ENCODE measurements around the gene MKLN1. TPM values are rescaled to one million over a fixed set of nuclear protein-coding genes. Genes with fewer than 3 reads are reported as not detected.

MKLN1 gene
- total and polyA plus RNA-seq, 2 of the 13 experiments (the other 11 are each of a cell fraction or from before 2014, with no cell fraction given): 33.6 to 43.5 TPM

DNA sequence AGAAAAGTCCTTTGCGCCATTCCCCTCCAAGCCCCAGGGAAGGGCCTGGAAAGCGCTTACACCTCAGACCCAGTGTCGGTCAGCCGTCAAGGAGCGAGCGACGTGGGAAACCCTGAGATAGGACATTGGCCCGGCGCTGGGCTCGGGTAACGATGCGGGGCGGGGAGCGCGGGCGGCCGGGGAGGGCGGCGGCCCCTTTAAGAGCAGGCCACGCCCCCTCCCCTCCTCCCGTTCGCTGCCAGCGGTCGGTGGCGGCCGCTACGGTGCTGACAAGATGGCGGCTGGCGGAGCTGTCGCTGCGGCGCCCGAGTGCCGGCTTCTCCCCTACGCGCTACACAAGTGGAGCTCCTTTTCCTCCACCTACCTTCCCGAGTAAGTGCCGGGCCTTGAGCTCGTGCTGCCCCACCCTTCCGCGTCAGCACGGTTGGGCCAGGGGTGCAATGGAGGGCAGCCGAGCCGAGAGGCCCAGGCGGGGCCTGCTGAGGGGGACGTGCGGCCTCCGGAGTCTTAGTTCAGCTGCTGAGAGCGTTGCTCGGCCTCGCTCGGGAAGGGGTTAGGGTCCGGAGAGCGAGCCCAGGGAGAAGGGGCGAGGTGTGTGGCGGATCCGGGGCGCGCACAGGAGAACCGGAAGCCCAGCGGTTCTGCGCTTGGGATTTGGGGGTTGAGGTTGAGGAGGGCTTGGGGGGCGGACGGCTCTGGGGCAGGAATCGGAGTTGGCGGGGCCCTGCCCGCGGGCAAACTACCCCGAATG, at the start of gene MKLN1 (continued):
- TF ChIP-seq, protein P1, sequence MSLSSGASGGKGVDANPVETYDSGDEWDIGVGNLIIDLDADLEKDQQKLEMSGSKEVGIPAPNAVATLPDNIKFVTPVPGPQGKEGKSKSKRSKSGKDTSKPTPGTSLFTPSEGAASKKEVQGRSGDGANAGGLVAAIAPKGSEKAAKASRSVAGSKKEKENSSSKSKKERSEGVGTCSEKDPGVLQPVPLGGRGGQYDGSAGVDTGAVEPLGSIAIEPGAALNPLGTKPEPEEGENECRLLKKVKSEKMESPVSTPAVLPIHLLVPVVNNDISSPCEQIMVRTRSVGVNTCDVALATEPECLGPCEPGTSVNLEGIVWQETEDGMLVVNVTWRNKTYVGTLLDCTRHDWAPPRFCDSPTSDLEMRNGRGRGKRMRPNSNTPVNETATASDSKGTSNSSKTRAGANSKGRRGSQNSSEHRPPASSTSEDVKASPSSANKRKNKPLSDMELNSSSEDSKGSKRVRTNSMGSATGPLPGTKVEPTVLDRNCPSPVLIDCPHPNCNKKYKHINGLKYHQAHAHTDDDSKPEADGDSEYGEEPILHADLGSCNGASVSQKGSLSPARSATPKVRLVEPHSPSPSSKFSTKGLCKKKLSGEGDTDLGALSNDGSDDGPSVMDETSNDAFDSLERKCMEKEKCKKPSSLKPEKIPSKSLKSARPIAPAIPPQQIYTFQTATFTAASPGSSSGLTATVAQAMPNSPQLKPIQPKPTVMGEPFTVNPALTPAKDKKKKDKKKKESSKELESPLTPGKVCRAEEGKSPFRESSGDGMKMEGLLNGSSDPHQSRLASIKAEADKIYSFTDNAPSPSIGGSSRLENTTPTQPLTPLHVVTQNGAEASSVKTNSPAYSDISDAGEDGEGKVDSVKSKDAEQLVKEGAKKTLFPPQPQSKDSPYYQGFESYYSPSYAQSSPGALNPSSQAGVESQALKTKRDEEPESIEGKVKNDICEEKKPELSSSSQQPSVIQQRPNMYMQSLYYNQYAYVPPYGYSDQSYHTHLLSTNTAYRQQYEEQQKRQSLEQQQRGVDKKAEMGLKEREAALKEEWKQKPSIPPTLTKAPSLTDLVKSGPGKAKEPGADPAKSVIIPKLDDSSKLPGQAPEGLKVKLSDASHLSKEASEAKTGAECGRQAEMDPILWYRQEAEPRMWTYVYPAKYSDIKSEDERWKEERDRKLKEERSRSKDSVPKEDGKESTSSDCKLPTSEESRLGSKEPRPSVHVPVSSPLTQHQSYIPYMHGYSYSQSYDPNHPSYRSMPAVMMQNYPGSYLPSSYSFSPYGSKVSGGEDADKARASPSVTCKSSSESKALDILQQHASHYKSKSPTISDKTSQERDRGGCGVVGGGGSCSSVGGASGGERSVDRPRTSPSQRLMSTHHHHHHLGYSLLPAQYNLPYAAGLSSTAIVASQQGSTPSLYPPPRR (CRISPR knock-in tag; IDR thresholded peaks at IDR 0.05; ENCODE audit: borderline replicate concordance): no peak
- TF ChIP-seq RELA (CRISPR knock-in tag; IDR thresholded peaks at IDR 0.05): no peak
- no peak for TF ChIP-seq NFIB (CRISPR knock-in tag; IDR thresholded peaks at IDR 0.05; ENCODE audit: borderline replicate concordance)
- peak; percentile 47; the same call in 1 of the 2 replicates for TF ChIP-seq ERF (CRISPR knock-in tag; IDR thresholded peaks at IDR 0.05)
- peak; percentile 59 for TF ChIP-seq ZMYM4 (CRISPR knock-in tag; IDR thresholded peaks at IDR 0.05)
- no peak for TF ChIP-seq ZNF282 (IDR thresholded peaks at IDR 0.05; ENCODE audit: partially characterized antibody)
- TF ChIP-seq ZNF713 (CRISPR knock-in tag; IDR thresholded peaks at IDR 0.05): no peak
- TF ChIP-seq ZNF780A (CRISPR knock-in tag; IDR thresholded peaks at IDR 0.05): no peak
- TF ChIP-seq ZNF652 (CRISPR knock-in tag; IDR thresholded peaks at IDR 0.05; ENCODE audit: borderline replicate concordance, low read depth): no peak
- no peak for TF ChIP-seq RORA (CRISPR knock-in tag; IDR thresholded peaks at IDR 0.05)
- TF ChIP-seq ZNF589 (CRISPR knock-in tag; conservative IDR thresholded peaks at IDR 0.05): peak; percentile 91; the same call in 1 of the 2 replicates
- TF ChIP-seq HNF1B (CRISPR knock-in tag; IDR thresholded peaks at IDR 0.05): peak; percentile 71
- TF ChIP-seq ZNF839 (CRISPR knock-in tag; IDR thresholded peaks at IDR 0.05; ENCODE audit: borderline replicate concordance): no peak
- no peak for TF ChIP-seq ZNF432 (CRISPR knock-in tag; IDR thresholded peaks at IDR 0.05; ENCODE audit: borderline replicate concordance)
- no peak for TF ChIP-seq NCOR1 (IDR thresholded peaks at IDR 0.05; ENCODE audit: borderline replicate concordance, low read length)
- TF ChIP-seq SP4 (CRISPR knock-in tag; IDR thresholded peaks at IDR 0.05): peak; percentile 81
- TF ChIP-seq, protein P2, sequence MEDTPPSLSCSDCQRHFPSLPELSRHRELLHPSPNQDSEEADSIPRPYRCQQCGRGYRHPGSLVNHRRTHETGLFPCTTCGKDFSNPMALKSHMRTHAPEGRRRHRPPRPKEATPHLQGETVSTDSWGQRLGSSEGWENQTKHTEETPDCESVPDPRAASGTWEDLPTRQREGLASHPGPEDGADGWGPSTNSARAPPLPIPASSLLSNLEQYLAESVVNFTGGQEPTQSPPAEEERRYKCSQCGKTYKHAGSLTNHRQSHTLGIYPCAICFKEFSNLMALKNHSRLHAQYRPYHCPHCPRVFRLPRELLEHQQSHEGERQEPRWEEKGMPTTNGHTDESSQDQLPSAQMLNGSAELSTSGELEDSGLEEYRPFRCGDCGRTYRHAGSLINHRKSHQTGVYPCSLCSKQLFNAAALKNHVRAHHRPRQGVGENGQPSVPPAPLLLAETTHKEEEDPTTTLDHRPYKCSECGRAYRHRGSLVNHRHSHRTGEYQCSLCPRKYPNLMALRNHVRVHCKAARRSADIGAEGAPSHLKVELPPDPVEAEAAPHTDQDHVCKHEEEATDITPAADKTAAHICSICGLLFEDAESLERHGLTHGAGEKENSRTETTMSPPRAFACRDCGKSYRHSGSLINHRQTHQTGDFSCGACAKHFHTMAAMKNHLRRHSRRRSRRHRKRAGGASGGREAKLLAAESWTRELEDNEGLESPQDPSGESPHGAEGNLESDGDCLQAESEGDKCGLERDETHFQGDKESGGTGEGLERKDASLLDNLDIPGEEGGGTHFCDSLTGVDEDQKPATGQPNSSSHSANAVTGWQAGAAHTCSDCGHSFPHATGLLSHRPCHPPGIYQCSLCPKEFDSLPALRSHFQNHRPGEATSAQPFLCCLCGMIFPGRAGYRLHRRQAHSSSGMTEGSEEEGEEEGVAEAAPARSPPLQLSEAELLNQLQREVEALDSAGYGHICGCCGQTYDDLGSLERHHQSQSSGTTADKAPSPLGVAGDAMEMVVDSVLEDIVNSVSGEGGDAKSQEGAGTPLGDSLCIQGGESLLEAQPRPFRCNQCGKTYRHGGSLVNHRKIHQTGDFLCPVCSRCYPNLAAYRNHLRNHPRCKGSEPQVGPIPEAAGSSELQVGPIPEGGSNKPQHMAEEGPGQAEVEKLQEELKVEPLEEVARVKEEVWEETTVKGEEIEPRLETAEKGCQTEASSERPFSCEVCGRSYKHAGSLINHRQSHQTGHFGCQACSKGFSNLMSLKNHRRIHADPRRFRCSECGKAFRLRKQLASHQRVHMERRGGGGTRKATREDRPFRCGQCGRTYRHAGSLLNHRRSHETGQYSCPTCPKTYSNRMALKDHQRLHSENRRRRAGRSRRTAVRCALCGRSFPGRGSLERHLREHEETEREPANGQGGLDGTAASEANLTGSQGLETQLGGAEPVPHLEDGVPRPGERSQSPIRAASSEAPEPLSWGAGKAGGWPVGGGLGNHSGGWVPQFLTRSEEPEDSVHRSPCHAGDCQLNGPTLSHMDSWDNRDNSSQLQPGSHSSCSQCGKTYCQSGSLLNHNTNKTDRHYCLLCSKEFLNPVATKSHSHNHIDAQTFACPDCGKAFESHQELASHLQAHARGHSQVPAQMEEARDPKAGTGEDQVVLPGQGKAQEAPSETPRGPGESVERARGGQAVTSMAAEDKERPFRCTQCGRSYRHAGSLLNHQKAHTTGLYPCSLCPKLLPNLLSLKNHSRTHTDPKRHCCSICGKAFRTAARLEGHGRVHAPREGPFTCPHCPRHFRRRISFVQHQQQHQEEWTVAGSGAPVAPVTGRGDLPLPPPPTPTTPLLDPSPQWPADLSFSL (CRISPR knock-in tag; IDR thresholded peaks at IDR 0.05): 0 out of 2 replicates have a peak, but pooled peaks have one; percentile 27

Data from HepG2 (cell line).